K562 (cell line): ENCODE results near the gene CNTFR.

Source experiments
- E2F5 ChIP-seq: sonication (generic); formaldehyde crosslinking; IDR thresholded peaks from 2 replicates; pipeline ENCODE4 v1.8.0; 2022; ENCODE audit warnings: mild to moderate bottlenecking, missing genetic modification reagents
- PHF20 ChIP-seq: fragments of 450-650 bp; IDR thresholded peaks from 2 replicates; pipeline ENCODE4 v1.6.1; 2018; ENCODE audit not compliant: partially characterized antibody
- RUNX1 ChIP-seq: sonication (generic); IDR thresholded peaks from 2 replicates; pipeline ENCODE4 v1.6.1; 2016; ENCODE audit warnings: antibody characterized with exemption, low read depth
- ZNF589 ChIP-seq: fragments of 200-800 bp; sonication (Bioruptor generic); IDR thresholded peaks from 2 replicates; pipeline ENCODE4 v1.6.1; 2016; ENCODE audit warnings: low read depth, missing genetic modification characterization, missing compliant biosample characterization
- ZNF76 ChIP-seq: fragments of 250-450 bp; sonication (Bioruptor Pico); IDR thresholded peaks from 2 replicates; pipeline ENCODE4 v1.4.0; 2020; ENCODE audit warnings: mild to moderate bottlenecking, moderate library complexity, borderline replicate concordance

GRCh38 chr9:34559624-34560455 is 29.7 kb downstream of the CNTFR start:
- no peak for TF ChIP-seq ZNF589
- TF ChIP-seq PHF20: no peak
- TF ChIP-seq RUNX1: no peak
- no peak for TF ChIP-seq E2F5
- no peak for TF ChIP-seq ZNF76 (CRISPR knock-in tag)
